Suprapubic skin (tissue), 4 donors: ENCODE measurements around the gene PNRC2.

Experiments
- EP300 ChIP-seq: sonication (generic); formaldehyde crosslinking; IDR thresholded peaks from one replicate; pipeline ENCODE4 v1.6.1; 2017; ENCODE audit warnings: antibody characterized with exemption
- POLR2A ChIP-seq, 2 donors: fragments of 450-650 bp; IDR thresholded peaks; one replicate each; pipeline ENCODE4 v1.6.1; 2017; ENCODE audit warnings: antibody characterized with exemption in 2 of 2, mild to moderate bottlenecking in 2 of 2, moderate library complexity in 2 of 2
- POLR2AphosphoS5 ChIP-seq, 3 donors: sonication (generic); formaldehyde crosslinking; IDR thresholded peaks; one replicate each; pipeline ENCODE4 v1.6.1; 2017; ENCODE audit warnings: antibody characterized with exemption in 3 of 3
- TF ChIP-seq, protein P1 (sequence below), 2 donors: fragments of 200-600 bp in 1 of 2; fragments of 450-650 bp in 1 of 2; sonication (generic) in 1 of 2; IDR thresholded peaks; one replicate each; pipeline ENCODE4 v1.5.1; 2016 to 2019; ENCODE audit warnings: antibody characterized with exemption in 2 of 2, mild to moderate bottlenecking in 1 of 2, moderate library complexity in 1 of 2

DNA sequence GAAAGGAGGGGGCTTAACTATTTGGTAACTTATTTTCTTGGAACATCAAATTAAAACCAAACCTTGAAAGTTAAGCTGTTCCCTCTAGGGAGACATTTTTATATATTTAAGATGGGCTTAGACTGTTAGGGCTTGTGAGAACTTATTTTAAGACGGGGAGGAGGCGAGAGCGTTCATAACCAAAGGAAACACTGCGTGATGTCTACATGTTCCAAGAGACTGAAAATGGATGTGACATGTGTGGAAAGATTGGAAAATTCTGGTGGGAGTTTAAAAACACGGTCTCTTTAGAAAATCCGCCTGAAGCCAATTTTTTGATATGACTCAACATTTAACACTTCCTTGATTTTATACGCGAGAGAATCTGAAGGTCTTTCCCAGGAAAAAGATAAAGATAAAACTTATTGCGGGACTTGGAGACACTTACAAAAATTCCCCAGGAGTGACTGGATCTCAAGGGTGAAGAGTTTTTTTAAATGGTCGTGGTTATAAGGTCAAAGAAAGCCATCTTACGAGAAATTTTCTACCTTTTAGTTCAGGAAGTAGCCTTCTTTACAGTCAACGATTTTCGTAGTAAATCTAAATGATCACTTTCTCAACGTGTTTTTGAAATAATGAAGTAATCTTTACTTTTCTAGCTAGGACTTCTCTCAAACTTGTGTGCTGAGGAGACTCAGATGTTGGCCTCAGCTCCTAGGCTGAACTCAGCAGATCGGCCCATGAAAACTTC lies 828 bp downstream of the PNRC2 start:
- TF ChIP-seq, protein P1, sequence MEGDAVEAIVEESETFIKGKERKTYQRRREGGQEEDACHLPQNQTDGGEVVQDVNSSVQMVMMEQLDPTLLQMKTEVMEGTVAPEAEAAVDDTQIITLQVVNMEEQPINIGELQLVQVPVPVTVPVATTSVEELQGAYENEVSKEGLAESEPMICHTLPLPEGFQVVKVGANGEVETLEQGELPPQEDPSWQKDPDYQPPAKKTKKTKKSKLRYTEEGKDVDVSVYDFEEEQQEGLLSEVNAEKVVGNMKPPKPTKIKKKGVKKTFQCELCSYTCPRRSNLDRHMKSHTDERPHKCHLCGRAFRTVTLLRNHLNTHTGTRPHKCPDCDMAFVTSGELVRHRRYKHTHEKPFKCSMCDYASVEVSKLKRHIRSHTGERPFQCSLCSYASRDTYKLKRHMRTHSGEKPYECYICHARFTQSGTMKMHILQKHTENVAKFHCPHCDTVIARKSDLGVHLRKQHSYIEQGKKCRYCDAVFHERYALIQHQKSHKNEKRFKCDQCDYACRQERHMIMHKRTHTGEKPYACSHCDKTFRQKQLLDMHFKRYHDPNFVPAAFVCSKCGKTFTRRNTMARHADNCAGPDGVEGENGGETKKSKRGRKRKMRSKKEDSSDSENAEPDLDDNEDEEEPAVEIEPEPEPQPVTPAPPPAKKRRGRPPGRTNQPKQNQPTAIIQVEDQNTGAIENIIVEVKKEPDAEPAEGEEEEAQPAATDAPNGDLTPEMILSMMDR (IDR thresholded peaks at IDR 0.05), result no peak
- TF ChIP-seq POLR2AphosphoS5 (IDR thresholded peaks at IDR 0.05) (no peak), POLR2A (IDR thresholded peaks at IDR 0.05) (peak in 1 of 2 donors; percentile 17), EP300 (no peak)
